ENCODE results near the gene GABBR1. TPM values are rescaled to one million over a fixed set of nuclear protein-coding genes. Genes with fewer than 3 reads are reported as not detected.

Gene GABBR1
- total RNA-seq, 6 experiments from 2014 or later = 13.5 to 17.9 (median 17.4) TPM

DNA sequence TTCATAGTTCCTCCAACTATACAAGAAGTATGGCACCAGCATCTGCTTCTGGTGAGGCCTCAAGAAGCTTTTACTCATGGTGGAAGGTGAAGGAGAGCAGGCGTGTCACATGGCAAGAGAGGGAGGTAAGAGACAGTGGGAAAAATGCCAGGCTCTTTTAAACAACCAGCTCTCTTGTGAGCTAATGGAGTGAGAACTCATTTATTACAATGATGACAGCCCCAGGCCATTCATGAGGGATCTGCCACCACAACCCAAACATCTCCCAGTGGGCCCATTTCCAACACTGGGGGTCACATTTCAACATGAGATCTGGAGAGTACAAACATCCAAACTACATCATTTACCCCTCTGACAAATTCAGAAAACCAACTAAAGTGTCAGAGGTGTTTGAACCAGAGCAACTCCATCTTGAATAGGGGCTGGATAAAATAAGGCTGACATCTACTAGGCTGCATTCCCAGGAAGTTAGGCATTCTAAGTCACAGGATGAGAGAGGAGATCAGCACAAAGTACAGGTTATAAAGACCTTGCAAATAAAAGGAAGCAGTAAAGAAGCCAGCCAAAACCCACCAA, 71.3 kb downstream of the GABBR1 start:
- Mint-ChIP-seq H3K27ac (no peak overlapping the region), H3K36me3 (ENCODE audit: low read depth) (no peaks in the 10 kb centered on the region), H3K4me1 (ENCODE audit: low read depth) (no peaks in the 10 kb centered on the region), H3K27me3 (ENCODE audit: insufficient read depth) (peaks cover 1% of the 10 kb centered on the region; the same call in 1 of the 2 replicates), H3K4me3 (no peak overlapping the region), H3K9me3 (no peaks in the 10 kb centered on the region)
- no peak for DNase-seq
- TF ChIP-seq, protein P1, sequence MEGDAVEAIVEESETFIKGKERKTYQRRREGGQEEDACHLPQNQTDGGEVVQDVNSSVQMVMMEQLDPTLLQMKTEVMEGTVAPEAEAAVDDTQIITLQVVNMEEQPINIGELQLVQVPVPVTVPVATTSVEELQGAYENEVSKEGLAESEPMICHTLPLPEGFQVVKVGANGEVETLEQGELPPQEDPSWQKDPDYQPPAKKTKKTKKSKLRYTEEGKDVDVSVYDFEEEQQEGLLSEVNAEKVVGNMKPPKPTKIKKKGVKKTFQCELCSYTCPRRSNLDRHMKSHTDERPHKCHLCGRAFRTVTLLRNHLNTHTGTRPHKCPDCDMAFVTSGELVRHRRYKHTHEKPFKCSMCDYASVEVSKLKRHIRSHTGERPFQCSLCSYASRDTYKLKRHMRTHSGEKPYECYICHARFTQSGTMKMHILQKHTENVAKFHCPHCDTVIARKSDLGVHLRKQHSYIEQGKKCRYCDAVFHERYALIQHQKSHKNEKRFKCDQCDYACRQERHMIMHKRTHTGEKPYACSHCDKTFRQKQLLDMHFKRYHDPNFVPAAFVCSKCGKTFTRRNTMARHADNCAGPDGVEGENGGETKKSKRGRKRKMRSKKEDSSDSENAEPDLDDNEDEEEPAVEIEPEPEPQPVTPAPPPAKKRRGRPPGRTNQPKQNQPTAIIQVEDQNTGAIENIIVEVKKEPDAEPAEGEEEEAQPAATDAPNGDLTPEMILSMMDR (IDR thresholded peaks at IDR 0.05) = no peak

DNA sequence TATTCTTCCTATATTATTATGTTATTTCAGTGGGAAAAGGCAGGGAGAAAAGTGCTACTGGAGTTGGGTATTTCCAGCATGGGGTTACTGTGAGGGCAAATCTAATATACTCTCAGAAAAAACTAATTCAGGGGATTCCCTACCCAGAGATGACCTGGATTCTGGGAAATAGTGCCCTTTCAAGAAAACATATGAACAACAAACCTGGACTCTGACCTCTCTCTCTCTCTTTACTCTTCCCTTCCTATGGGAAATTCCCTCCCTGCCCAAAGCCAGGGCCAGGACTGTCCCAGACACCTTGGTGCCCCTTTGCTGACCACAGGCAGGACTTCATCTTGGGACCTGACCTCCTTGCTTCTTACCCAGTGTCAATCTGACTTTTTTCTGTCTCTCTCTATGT, 71.9 kb downstream of the GABBR1 start:
- Mint-ChIP-seq H3K4me3 (no peak overlapping the region), H3K9me3 (no peaks in the 10 kb centered on the region; the same call in 1 of the 2 replicates), H3K27me3 (ENCODE audit: insufficient read depth) (peaks cover 1% of the 10 kb centered on the region; the same call in 1 of the 2 replicates), H3K4me1 (ENCODE audit: low read depth) (no peaks in the 10 kb centered on the region), H3K36me3 (ENCODE audit: low read depth) (no peaks in the 10 kb centered on the region), H3K27ac (no peak overlapping the region)
- DNase-seq = no peak
- TF ChIP-seq, protein P1 (IDR thresholded peaks at IDR 0.05) = no peak

DNA sequence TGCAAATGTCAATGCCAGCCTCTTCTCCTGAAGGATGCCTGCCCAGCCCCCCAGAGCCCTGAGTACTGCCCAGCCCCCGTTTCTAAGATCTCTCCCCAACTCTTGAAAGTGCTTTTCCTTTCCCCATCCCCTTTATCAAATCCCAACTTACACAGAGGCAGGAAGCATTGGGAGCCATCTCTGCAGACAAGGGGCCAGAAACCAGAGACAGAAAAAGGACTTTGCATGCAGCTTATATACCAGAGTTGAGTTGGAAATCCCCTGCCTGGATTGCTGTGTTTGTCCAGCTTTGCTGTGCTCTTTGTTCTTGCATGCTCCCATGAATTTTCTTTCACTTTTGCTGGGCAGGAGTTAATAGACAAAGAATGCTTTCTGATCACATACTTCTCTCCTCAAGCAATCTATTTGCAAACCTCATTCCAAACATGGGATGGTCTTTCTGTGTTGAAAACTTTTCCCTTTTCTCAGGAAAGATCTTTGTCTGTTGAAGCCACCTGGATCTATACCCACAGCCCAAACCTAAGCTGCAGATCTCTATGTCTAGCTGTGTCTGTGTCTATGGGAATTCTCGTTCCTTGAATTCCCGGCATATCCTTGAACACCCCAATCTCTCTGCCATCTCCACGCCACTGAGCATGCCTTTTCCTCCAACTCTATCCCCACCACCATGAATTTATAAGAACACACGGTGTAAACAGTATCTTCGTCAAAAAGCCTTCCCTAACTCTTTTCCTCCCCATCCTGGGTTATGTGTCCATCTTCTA, 73.3 kb downstream of the GABBR1 start, which contains the start of gene UBD:
UBD (minus strand) TSS at position 209 of the 764 bp plus-strand sequence; CDS start at position 178, 31 bp downstream.
- TF ChIP-seq, protein P1 (IDR thresholded peaks at IDR 0.05) = no peak
- Mint-ChIP-seq H3K4me1 (ENCODE audit: low read depth) (no peaks in the 10 kb centered on the region), H3K9me3 (peaks cover under 1% of the 10 kb centered on the region; the same call in 1 of the 2 replicates), H3K36me3 (ENCODE audit: low read depth) (no peaks in the 10 kb centered on the region), H3K27me3 (ENCODE audit: insufficient read depth) (peaks cover 1% of the 10 kb centered on the region), H3K27ac (no peak within 1 kb of the TSS), H3K4me3 (no peak within 1 kb of the TSS)
- no peak for DNase-seq

DNA sequence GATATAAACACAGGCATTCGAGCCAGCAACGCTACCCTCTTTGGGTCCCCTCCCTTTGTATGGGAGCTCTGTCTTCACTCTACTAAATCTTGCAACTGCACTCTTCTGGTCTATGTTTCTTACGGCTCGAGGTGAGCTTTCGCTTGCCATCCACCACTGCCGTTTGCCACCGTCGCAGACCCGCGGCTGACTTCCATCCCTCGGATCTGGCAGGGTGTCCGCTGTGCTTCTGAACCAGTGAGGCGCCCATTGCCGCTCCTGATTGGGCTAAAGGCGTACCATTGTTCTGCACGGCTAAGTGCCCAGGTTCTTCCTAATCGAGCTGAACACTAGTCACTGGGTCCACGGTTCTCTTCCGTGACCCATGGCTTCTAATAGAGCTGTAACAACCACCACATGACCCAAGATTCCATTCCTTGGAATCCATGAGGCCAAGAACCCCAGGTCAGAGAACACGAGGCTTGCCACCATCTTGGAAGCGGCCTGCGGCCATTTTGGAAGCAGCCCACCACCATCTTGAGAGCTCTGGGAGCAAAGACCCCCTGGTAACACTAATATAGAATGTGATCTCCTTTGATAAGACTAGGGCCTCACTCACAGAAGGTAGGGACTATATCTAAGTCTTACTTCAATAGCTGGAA, 74.4 kb downstream of the GABBR1 start:
- Mint-ChIP-seq H3K36me3 (ENCODE audit: low read depth) (no peaks in the 10 kb centered on the region), H3K27me3 (ENCODE audit: insufficient read depth) (peaks cover 1% of the 10 kb centered on the region), H3K9me3 (peaks cover 9% of the 10 kb centered on the region; the same call in 1 of the 2 replicates), H3K27ac (no peak overlapping the region), H3K4me1 (ENCODE audit: low read depth) (no peaks in the 10 kb centered on the region), H3K4me3 (no peak overlapping the region)
- TF ChIP-seq, protein P1 (IDR thresholded peaks at IDR 0.05) = no peak
- DNase-seq = no peak

DNA sequence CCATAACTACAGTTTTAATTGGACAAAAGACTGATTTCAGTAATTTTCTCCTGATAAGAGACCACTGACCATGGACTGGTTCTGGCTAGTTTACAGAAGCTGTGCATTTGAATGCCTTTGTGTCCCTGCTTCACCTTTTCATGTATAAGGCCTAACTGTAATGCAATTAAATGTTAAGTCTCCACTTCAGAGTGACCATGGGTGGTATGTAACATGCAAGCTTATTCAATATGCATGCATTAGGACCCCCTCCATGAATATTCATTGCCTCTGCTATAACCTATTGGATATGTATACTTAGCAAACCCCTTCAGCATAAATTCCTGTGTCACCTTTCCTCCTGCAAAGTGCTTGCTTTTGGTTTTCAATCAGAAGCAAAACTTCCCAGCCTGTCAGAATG, 75.7 kb downstream of the GABBR1 start:
- H3K27me3 Mint-ChIP-seq (ENCODE audit: insufficient read depth) = peaks cover 1% of the 10 kb centered on the region
- no peak overlapping the region for H3K4me3 Mint-ChIP-seq
- TF ChIP-seq, protein P1 (IDR thresholded peaks at IDR 0.05) = no peak
- DNase-seq = no peak
- H3K4me1 Mint-ChIP-seq (ENCODE audit: low read depth) = no peaks in the 10 kb centered on the region
- no peak overlapping the region for H3K27ac Mint-ChIP-seq
- H3K36me3 Mint-ChIP-seq (ENCODE audit: low read depth) = no peaks in the 10 kb centered on the region
- H3K9me3 Mint-ChIP-seq = peaks cover 9% of the 10 kb centered on the region; the same call in 1 of the 2 replicates

Data from HFFc6 (cell line).